K562 (cell line): ENCODE data around the gene NPEPPS. TPM values are rescaled to one million over a fixed set of nuclear protein-coding genes. Genes with fewer than 3 reads are reported as not detected.

Experiments used
- CBX1 ChIP-seq: sonication (generic); IDR thresholded peaks from 2 replicates; pipeline ENCODE4 v1.6.1; 2016; ENCODE audit warnings: antibody characterized with exemption, low read depth, mild to moderate bottlenecking
- CHD1 ChIP-seq: fragments of 200-600 bp; sonication (generic); IDR thresholded peaks from one replicate; pipeline ENCODE4 v1.6.1; 2012; ENCODE audit warnings: mild to moderate bottlenecking, moderate library complexity, low read length, inconsistent platforms
- CTBP1 ChIP-seq: fragments of 450-650 bp; IDR thresholded peaks from 2 replicates; pipeline ENCODE4 v1.6.1; 2016; ENCODE audit warnings: borderline replicate concordance
- DMBX1 ChIP-seq: fragments of 250-450 bp; sonication (Bioruptor Pico); IDR thresholded peaks from 2 replicates; pipeline ENCODE4 v1.8.0; 2022; ENCODE audit warnings: inconsistent platforms, mild to moderate bottlenecking, moderate library complexity, borderline replicate concordance
- ELF2 ChIP-seq: fragments of 250-450 bp; sonication (Bioruptor Pico); IDR thresholded peaks from 2 replicates; pipeline ENCODE4 v1.5.0; 2021; ENCODE audit warnings: mild to moderate bottlenecking
- KAT2B ChIP-seq: IDR thresholded peaks from one replicate; pipeline ENCODE4 v1.6.1; 2012; ENCODE audit warnings: low read depth, mild to moderate bottlenecking, control low read depth, inconsistent platforms, low read length, moderate library complexity
- LARP7 ChIP-seq: fragments of 450-650 bp; IDR thresholded peaks from 2 replicates; pipeline ENCODE4 v1.6.1; 2016
- LEF1 ChIP-seq: fragments of 450-650 bp; IDR thresholded peaks from 2 replicates; pipeline ENCODE4 v1.6.1; 2016; ENCODE audit warnings: mild to moderate bottlenecking
- NCOA1 ChIP-seq: fragments of 450-650 bp; IDR thresholded peaks from 2 replicates; pipeline ENCODE4 v1.6.1; 2016; ENCODE audit warnings: low read depth
- NFATC3 ChIP-seq: fragments of 450-650 bp; IDR thresholded peaks from 2 replicates; pipeline ENCODE4 v1.6.1; 2017; ENCODE audit warnings: mild to moderate bottlenecking
- NONO ChIP-seq, 2 experiments: fragments of 200-400 bp in 1 of 2; fragments of 450-650 bp in 1 of 2; formaldehyde crosslinking in 1 of 2; IDR thresholded peaks; 2 replicates each; pipeline ENCODE4 v1.6.1; 2017; ENCODE audit warnings: low read depth in 2 of 2, mild to moderate bottlenecking in 2 of 2, moderate library complexity in 2 of 2, low read length in 1 of 2
- POLR2A ChIP-seq: fragments of 450-650 bp; conservative IDR thresholded peaks from 2 replicates; pipeline ENCODE4 v1.6.1; 2016
- RBM39 ChIP-seq: fragments of 200-400 bp; formaldehyde crosslinking; optimal IDR thresholded peaks from 2 replicates; pipeline ENCODE3; 2018; ENCODE audit warnings: low read depth, low read length
- STAT5A ChIP-seq: IDR thresholded peaks from 2 replicates; pipeline ENCODE4 v1.6.1; 2012; ENCODE audit warnings: low read length, inconsistent platforms, borderline replicate concordance
- STAT5B ChIP-seq: fragments of 250-450 bp; sonication (Bioruptor Pico); IDR thresholded peaks from 2 replicates; pipeline ENCODE4 v1.8.0; 2021; ENCODE audit warnings: mild to moderate bottlenecking, inconsistent platforms
- TAF7 ChIP-seq: fragments of 450-650 bp; IDR thresholded peaks from 2 replicates; pipeline ENCODE4 v1.6.1; 2016; ENCODE audit warnings: missing genetic modification characterization, missing compliant biosample characterization
- TCF7L2 ChIP-seq: fragments of 150-350 bp; IDR thresholded peaks from 2 replicates; pipeline ENCODE4 v1.6.1; 2016; ENCODE audit warnings: low read depth, mild to moderate bottlenecking, low read length, moderate library complexity
- TCFL5 ChIP-seq: fragments of 250-450 bp; sonication (Bioruptor Pico); conservative IDR thresholded peaks from 2 replicates; pipeline ENCODE4 v1.6.1; 2021; ENCODE audit warnings: mild to moderate bottlenecking, moderate library complexity, matching md5 sums
- ZEB2 ChIP-seq: fragments of 450-650 bp; IDR thresholded peaks from 2 replicates; pipeline ENCODE4 v1.6.1; 2016
- ZNF134 ChIP-seq: fragments of 250-450 bp; sonication (Bioruptor Pico); conservative IDR thresholded peaks from 2 replicates; pipeline ENCODE4 v1.4.0; 2020
- ZNF584 ChIP-seq: fragments of 200-800 bp; sonication (Bioruptor generic); IDR thresholded peaks from 2 replicates; pipeline ENCODE4 v1.6.1; 2016; ENCODE audit warnings: low read depth, mild to moderate bottlenecking, missing genetic modification characterization, missing compliant biosample characterization
- ZNF77 ChIP-seq: fragments of 250-450 bp; sonication (Bioruptor Pico); IDR thresholded peaks from 2 replicates; pipeline ENCODE4 v1.5.0; 2020
- polyA plus RNA-seq, 8 experiments: library from polyadenylated mRNA; depleted of rRNA in 4 of 8; stranded (reverse) in 5 of 8; unstranded in 3 of 8; fragments of >200 nt; fragmentation: Nextera tagmentation in 2 of 8; fragmentation: Illumina TruSeq in 1 of 8; extraction: Ambion mirVana in 2 of 8; extraction: Trizol in 1 of 8; gene quantifications; 2 replicates each; pipeline versions ENCODE4 v1.2.1 to v1.2.3, GENCODE V29; 2011 to 2014; ENCODE audit warnings: inconsistent platforms in 1 of 8, missing spikeins in 1 of 8
- total RNA-seq, 7 experiments: library from RNA; depleted of rRNA in 6 of 7; stranded (reverse); fragments of >200 nt in 6 of 7; fragmentation: Illumina TruSeq in 2 of 7; extraction: Trizol in 2 of 7; gene quantifications; 2 replicates each; pipeline versions ENCODE4 v1.2.1 to v1.2.3, GENCODE V29; 2011 to 2021; ENCODE audit warnings: low replicate concordance in 1 of 7
- TF ChIP-seq, protein P1 (sequence below): fragments of 250-450 bp; sonication (Bioruptor Pico); IDR thresholded peaks from 2 replicates; pipeline ENCODE4 v1.9.0; 2021; ENCODE audit warnings: mild to moderate bottlenecking, inconsistent platforms
- TF ChIP-seq, protein P2 (sequence below): fragments of 450-650 bp; IDR thresholded peaks from 2 replicates; pipeline ENCODE4 v1.7.0; 2016; ENCODE audit warnings: borderline replicate concordance
- TF ChIP-seq, protein P3 (sequence below), 2 experiments: fragments of 450-650 bp; conservative IDR thresholded peaks; 2 replicates each; pipeline ENCODE4 v1.6.1; 2017; ENCODE audit warnings: mild to moderate bottlenecking in 2 of 2, moderate library complexity in 2 of 2

The NPEPPS gene
- total and polyA plus RNA-seq, 9 of the 15 experiments (the other 6 are each of a cell fraction or from before 2014, with no cell fraction given), result 21.4 to 108 (median 46.0) TPM

DNA sequence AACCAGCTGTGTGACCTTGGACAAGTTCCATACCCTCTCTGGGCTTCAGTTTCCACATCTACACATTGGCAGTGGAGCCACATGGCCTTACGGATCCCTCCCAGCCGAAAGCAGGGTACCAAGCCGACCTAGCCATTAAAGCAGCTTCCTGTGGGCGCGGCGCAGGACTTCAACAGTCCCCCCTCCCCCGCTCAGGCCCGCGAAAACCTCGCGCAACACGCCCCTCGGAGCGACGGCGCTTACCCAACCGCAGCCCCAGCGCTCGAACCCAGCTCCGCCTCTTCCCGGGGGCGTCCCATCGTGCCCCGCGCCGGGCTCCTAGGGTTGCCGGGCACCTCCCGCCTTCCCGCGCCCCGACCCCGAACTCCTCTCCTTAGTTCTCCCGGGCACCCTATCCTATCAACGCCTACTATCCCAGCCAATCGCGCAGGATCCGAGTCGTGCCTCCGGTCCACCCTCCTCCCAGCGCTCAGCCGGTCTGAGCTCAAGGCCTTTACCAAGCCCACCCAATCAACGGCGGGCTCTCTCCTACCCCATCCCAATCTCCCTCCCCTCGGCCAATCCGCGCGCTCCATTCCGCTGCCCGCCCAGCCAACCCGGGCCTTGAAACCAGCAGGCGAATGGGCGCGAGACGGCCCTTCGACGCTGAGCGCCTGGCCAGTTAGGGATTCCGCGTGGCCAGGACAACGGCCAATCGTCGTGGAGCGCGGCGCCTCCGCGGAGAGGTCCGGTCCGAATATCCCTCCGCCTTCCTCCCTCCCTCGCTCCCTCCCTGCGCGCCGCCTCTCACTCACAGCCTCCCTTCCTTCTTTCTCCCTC is 118.5 kb downstream of the NPEPPS start, which contains the start of gene KPNB1 (continued):
- TF ChIP-seq, protein P1, sequence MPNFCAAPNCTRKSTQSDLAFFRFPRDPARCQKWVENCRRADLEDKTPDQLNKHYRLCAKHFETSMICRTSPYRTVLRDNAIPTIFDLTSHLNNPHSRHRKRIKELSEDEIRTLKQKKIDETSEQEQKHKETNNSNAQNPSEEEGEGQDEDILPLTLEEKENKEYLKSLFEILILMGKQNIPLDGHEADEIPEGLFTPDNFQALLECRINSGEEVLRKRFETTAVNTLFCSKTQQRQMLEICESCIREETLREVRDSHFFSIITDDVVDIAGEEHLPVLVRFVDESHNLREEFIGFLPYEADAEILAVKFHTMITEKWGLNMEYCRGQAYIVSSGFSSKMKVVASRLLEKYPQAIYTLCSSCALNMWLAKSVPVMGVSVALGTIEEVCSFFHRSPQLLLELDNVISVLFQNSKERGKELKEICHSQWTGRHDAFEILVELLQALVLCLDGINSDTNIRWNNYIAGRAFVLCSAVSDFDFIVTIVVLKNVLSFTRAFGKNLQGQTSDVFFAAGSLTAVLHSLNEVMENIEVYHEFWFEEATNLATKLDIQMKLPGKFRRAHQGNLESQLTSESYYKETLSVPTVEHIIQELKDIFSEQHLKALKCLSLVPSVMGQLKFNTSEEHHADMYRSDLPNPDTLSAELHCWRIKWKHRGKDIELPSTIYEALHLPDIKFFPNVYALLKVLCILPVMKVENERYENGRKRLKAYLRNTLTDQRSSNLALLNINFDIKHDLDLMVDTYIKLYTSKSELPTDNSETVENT (CRISPR knock-in tag), result peak; percentile 82
- TF ChIP-seq TCFL5 (no peak), POLR2A (peak; percentile 80), CBX1 (peak; percentile 98), CHD1 (peak; percentile 64), KAT2B (no peak), NONO (IDR thresholded peaks at IDR 0.05; ENCODE audit: low read depth in 2 of 2, low read length in 1 of 2) (no peak), STAT5B (CRISPR knock-in tag) (no peak), TAF7 (tag) (no peak; the same call in 1 of the 2 replicates), CTBP1 (peak; percentile 97), LEF1 (peak; percentile 71), STAT5A (peak; percentile 39; the same call in 1 of the 2 replicates), LARP7 (no peak), TCF7L2 (no peak), ZNF77 (CRISPR knock-in tag) (no peak), ZEB2 (no peak), NFATC3 (0 out of 2 replicates have a peak, but pooled peaks have one; percentile 18), ZNF134 (CRISPR knock-in tag) (no peak; the same call in 1 of the 2 replicates), NCOA1 (peak; percentile 40; the same call in 1 of the 2 replicates), ELF2 (CRISPR knock-in tag) (0 out of 2 replicates have a peak, but pooled peaks have one; percentile 57), DMBX1 (CRISPR knock-in tag) (peak; percentile 50), RBM39 (no peak), ZNF584 (peak; percentile 61; the same call in 1 of the 2 replicates)
- TF ChIP-seq, protein P2, sequence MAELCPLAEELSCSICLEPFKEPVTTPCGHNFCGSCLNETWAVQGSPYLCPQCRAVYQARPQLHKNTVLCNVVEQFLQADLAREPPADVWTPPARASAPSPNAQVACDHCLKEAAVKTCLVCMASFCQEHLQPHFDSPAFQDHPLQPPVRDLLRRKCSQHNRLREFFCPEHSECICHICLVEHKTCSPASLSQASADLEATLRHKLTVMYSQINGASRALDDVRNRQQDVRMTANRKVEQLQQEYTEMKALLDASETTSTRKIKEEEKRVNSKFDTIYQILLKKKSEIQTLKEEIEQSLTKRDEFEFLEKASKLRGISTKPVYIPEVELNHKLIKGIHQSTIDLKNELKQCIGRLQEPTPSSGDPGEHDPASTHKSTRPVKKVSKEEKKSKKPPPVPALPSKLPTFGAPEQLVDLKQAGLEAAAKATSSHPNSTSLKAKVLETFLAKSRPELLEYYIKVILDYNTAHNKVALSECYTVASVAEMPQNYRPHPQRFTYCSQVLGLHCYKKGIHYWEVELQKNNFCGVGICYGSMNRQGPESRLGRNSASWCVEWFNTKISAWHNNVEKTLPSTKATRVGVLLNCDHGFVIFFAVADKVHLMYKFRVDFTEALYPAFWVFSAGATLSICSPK, result no peak
- TF ChIP-seq, protein P3, sequence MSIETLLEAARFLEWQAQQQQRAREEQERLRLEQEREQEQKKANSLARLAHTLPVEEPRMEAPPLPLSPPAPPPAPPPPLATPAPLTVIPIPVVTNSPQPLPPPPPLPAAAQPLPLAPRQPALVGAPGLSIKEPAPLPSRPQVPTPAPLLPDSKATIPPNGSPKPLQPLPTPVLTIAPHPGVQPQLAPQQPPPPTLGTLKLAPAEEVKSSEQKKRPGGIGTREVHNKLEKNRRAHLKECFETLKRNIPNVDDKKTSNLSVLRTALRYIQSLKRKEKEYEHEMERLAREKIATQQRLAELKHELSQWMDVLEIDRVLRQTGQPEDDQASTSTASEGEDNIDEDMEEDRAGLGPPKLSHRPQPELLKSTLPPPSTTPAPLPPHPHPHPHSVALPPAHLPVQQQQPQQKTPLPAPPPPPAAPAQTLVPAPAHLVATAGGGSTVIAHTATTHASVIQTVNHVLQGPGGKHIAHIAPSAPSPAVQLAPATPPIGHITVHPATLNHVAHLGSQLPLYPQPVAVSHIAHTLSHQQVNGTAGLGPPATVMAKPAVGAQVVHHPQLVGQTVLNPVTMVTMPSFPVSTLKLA (conservative IDR thresholded peaks at IDR 0.05), result peak; percentile 68 to 83
